ENCODE data around the gene CALML4.
"Not testable (repeated sequence)": the region's sequence is repeated elsewhere in the genome, so short reads cannot be mapped to it uniquely, and the experiment has no call there.

Gene CALML4

DNA sequence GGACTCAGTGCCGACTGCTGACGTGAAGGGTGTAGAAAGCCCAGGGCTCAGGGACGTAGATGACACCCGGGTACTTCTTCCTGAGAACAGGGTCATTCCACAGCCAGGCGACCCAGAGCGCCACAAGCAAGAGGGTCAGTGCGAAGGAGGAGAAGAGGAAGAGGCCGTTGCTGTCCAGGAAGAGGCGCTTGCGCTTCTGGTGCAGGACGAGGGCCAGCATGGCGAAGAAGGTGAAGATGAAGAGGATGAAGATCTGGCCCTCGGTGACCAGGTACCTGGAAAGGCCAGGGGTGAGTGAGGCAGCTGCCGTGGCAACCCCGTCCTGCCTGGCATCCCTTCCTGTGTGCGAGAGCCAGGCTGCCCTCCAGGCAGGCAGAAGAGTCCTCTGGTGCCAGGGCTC, 3.0 kb upstream of the CALML4 start:
- no peak for DNase-seq (ENCODE audit: low read depth)

DNA sequence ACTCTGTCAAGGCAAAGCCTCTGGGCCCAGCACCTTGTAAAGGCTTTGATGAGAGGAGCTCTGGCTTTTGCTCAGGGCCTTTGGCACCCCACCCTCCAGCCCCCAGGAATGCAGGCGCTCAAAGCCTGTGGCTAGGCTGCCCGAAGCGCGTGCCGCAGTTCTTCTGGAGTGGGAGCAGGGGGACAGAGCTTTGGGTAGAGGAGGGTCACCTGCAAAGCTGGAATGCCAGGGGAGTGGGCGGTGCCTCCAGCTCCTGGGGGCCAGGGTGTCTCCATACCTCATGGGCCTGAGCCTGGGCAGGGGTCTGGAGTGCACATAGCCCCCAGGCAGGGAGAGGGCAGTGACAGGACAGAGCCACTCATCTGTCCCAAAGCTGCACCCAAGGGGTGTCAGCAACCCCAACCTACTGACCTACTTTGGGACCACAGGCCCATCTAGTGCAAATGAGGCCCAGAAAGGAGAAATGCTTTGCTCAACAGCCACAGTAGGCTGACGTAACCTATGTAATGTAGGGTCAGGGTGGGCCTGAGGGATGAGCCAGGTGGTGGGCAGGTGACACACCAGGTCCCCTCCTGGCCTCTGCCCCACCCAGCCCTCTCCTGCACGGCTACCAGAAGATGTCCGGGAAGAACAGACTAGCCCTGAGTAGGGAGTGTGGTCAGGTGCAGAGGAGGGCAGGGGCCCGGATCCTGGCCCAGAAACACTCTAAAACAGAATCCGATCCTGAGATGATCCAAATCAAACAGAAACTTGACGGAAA, 2.2 kb upstream of the CALML4 start:
- DNase-seq (ENCODE audit: low read depth) = no peak

- no peak for DNase-seq (ENCODE audit: low read depth)
Observed at GRCh38 chr15:68206711-68207151, 1.6 kb upstream of the CALML4 start.

DNA sequence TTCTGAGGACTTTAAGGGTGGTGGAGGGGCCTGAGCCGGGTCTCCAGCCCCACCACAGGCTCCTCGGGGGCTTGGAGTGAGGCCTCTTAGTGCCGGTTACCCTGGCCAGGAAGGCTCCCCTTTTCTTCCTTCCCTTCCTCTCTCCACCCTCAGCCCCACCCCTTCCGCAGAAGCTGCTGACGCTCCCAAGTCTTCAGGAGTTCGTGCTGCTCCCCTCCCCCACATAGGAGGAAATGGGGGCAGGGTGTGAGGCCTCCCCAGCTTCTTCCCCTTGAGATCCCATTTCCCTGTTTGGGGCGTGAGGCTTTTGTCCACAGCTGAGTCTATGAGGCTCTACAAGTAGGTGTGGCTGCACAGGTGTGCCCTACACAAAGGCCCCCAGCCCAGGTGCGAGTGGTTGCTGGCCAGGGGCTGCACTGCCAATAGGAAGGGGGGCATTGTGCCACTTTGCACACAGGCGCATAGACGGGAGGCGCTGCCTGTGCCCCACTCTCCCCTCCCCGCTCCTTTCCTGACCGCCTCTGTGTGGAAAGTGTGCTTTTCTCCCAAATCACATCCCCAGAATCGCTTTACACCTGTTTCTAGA, 915 bp upstream of the CALML4 start:
- no peak for DNase-seq (ENCODE audit: low read depth)

DNA sequence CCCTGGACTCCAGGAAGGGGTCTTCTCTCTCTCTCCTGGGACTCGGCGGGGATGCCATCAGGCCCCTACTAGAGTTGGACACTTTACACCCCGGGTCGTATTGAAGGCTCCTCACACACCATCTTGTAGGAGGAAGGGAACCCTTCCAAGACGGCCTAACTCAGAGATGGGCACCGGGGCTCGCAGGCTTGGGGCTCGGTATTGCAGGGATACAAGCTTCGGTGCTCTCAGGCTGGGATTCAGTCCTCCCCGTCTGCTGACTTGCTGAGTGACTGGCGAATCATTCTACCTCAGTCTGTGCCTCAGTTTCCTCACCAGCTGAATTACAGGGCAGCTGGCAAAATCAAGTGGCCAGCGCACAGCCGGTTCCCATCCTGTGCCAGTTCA, 419 bp upstream of the CALML4 start:
- no peak for DNase-seq (ENCODE audit: low read depth)

- DNase-seq (ENCODE audit: low read depth) = no peak
Observed at GRCh38 chr15:68204361-68204760, 771 bp downstream of the CALML4 start.

GRCh38 chr15:68203956-68204355, 1.2 kb downstream of the CALML4 start:
- no peak for DNase-seq (ENCODE audit: low read depth)

DNA sequence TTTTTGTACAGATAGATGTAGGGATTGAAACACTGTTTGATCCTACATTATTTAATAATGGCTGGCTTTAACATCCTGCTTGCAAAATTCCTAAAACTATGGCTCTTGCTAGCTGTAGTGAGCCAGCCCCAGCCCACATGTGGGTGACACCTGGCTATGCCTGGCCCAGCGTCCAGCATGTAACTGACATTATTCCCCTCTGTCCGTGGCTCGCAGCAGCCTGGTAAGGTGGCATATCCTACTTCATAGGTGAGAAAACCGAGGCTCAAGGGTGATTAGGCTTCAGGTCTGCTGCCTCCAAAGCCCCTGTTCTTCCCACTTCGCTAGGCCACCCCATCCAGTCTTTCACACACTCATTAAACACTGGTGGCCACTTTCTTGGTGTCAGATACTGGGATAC, 1.6 kb downstream of the CALML4 start:
- DNase-seq (ENCODE audit: low read depth) = no peak

DNA sequence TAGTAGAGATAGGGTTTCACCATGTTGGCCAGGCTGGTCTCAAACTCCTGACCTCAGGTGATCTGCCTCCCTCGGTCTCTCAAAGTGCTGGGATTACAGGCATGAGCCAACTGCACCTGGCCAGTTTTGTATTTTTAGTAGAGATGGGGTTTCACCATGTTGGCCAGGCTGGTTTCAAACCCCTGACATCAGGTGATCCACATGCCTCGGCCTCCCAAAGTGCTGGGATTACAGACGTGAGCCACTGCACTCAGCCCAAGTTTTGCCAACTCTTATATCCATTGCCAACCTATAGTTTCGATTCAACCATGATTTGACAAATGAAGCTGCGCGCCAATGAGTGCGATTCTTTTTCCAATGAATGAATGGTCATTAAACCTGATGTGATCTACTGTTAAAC, 2.1 kb downstream of the CALML4 start:
- DNase-seq (ENCODE audit: low read depth) = not testable (repeated sequence)

GRCh38 chr15:68201879-68202261, 3.3 kb downstream of the CALML4 start:
- DNase-seq (ENCODE audit: low read depth) = no peak

DNA sequence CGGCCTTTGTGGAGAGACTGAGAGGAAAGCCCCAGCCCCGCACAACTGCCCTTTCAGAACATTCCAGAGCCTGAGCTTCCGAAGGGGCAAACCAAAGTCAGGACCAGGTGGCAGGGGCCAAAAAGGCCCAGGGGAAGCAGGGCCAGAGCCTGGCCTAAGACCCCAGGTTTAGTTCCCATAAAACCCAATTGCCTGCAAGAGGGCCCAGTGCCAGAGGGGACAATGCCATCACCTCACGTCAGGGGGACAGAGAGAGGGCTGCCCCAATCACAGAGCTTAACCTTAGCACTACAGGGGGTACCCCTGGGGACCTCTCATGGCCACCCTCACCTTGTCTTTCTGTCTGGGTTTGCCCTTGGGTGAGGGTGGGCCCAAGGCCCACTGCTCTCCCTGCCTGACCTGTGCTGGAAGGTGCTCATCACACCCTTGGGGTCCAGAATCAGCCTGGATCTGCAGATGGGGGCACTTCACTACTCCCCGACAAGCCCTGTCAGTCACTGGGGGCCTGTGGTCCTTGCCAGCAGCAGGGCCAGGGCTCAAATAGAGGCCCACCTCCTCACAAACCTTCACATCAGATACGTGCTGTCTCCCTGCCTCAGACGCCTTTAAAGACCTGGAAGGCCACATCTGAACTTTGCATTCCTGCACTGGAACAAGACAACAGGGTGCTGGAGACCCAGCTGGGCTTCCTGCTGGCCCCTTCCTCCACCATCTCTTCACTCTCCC, 3.8 kb downstream of the CALML4 start:
- no peak for DNase-seq (ENCODE audit: low read depth)

DNA sequence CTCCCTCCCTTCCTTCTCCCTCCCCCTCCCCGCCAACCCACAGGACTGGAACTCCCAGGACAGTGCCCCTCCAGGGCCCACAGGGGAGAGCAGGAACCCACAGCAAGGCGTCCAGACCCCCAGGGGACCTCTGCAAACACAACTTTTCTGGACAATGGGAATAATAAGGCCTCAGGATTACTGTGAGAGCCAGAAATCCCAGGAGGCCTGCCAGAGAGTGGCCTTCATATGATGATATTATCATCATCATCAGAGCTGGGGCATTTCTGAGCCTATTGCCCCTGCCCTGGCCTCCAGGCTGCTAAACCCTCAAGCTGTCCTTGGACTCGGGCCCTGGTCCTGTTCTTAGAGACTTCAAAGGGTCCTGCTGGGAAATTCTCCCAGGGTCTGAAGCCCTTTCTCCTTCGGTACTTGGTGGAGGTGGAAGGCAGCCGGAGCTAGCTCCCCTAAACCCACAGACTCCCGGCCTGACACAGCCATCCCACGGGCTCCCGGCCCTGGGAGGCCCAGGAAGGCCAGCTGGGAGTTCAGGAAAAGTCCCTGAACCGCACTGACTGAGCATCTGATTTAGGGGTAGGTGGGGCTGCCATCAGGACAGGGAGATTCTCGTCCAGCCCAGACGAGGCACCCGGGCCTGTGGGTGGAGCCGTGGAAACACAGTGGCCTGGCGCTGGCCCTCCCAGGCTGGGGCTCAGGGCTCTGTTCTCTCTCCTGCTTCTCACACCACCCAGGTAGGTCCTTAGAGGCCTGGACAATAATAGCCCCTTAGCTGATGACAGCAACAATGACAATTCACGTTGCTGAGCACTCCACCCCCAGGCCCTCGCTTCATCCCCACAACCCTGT, 4.9 kb downstream of the CALML4 start:
- DNase-seq (ENCODE audit: low read depth) = no peak

DNA sequence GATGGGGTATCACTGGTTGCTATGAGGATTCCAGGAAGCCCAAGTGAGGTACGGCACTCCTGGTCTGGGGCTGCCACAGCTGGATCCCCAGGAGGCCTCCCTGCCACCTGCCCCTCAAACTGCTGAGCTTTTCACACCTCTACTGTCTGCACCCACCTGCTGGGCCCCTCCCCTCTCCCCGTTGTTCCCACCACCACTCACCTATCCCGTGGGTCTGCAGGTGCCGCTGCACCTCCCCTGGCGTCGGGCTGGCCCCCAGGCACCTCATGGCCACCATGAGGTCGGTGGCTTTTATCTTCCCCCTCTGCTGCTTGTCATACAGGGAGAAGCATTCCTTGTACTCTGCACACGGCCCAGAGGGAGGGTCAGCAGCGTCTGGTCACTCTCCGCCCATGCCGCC, 5.8 kb downstream of the CALML4 start:
- no peak for DNase-seq (ENCODE audit: low read depth)

- no peak for DNase-seq (ENCODE audit: low read depth)
Observed at GRCh38 chr15:68197661-68198437, 7.3 kb downstream of the CALML4 start.

DNA sequence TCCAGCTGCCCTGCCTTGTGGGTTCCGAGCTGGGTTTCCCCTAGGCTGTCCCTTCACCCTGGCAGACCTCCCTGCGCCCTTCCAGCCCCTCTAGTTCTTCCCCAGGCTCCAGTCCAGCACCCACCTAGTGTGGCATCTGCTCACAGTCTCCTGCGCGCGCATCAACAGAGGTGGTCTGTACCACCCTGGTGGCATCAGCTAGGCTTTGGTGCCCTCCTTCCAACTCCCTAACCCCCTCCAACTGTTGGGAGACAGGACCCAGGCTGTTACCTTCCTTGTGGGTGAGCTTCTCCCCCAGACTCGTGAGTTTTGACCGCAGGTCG, 8.0 kb downstream of the CALML4 start:
- no peak for DNase-seq (ENCODE audit: low read depth)

DNA sequence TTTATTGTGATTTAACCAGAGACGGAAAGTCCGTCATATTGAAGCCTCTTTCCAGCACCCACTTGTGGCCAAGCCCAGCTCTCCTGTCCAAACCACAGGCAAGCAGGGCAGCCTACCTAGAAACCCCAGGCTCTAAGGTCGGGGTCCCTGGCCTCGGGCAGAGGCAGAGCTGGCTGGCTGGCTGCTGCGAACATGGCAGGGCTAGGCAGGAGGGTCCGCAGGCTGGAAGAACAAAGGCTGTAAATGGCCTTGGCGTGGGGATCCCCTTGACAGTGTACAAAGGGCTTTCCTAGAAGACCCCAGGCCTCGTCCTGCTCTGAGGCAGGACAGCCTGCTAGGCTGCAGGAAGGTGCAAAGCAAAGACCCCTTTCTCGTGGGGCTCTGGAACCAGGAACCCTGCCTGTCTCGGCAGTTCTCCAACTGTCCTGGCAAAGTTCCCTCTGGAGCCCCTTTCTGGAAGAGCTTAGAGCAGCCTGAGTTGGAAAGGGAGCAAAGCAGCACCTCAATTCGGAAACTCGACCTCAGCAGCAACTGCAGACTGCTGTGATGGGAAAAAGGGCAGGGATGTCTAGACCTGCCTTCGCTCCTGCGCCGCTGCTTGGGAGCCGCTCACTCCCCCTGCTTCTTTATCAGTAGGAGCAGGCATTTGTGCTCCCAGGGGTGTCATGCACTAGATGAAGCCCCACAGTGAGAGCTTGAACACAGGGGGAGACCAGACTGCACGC, 8.5 kb downstream of the CALML4 start:
- DNase-seq (ENCODE audit: low read depth) = no peak

- DNase-seq (ENCODE audit: low read depth) = no peak
Observed at GRCh38 chr15:68195336-68196112, 9.6 kb downstream of the CALML4 start.

GRCh38 chr15:68192804-68193486, 12.2 kb downstream of the CALML4 start:
- DNase-seq (ENCODE audit: low read depth) = no peak

DNA sequence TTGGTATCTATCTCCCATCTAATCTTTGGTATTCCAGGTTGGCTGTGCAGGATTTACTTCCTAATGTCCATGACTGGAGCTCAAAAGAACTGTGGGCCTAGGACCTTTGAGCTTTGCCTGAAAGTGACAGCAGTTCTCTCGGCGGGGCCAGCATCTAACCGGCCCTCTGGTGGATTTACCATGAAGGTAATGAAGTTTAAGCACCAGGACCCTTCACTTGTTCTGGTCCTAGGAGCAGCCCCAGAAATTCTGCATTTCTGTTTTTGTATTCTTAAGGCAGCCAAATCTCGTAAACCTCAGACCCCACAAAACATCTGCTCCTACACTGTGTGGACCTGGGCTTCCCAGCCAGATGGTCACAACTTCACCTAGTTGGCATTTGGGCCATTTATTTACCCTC, 13.0 kb downstream of the CALML4 start:
- DNase-seq (ENCODE audit: low read depth) = no peak

DNA sequence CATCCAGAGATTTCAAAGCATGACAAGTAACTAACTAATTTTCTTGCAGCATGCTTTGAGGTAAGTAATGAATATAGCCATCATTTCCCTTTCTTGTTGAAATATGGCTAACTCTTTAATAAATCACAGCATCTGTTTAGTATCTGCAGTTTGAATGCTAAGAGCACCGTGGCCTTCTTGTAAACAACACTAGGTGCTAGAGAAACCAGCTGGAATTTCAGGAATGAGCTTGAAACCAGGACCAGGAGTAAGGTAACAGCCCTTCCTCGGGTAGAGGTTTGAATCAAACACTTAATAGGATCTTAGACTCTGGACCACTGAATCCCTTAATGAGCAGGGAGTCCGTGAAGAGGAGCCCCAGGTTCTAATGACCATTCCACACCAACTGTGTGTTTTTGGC, 13.6 kb downstream of the CALML4 start:
- DNase-seq (ENCODE audit: low read depth) = no peak

Data from T follicular helper cell (primary cell).